ENCODE results near the gene LBP.
"Not testable (repeated sequence)": the region's sequence is repeated elsewhere in the genome, so short reads cannot be mapped to it uniquely, and the experiment has no call there.

The LBP gene

GRCh38 chr20:38321959-38322598 lies 24.2 kb upstream of the LBP start:
- no peak for DNase-seq

- DNase-seq, result no peak
Measured at GRCh38 chr20:38324159-38324558, 22.1 kb upstream of the LBP start.

- no peak for DNase-seq
Measured at GRCh38 chr20:38325167-38325566, 21.1 kb upstream of the LBP start.

DNA sequence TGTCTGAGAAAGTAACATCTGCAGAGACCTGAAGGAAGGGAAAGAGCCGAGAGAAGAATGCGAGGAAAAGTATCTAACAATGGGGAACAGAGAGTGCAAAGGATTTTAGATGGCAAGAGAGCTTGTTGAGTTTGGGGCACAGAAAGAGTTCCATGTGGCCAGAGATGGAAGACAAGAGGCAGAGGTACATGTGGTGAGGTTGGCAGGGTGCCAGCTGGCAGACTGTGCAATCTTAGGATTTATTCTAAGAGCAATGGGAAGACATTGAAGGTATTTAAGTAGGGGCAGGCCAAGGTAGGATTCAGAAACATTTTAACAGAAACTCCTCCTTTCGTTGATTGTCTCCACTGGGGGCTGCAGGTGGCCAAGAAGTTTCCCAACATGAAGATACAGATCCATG lies 20.4 kb upstream of the LBP start:
- DNase-seq, result no peak

DNA sequence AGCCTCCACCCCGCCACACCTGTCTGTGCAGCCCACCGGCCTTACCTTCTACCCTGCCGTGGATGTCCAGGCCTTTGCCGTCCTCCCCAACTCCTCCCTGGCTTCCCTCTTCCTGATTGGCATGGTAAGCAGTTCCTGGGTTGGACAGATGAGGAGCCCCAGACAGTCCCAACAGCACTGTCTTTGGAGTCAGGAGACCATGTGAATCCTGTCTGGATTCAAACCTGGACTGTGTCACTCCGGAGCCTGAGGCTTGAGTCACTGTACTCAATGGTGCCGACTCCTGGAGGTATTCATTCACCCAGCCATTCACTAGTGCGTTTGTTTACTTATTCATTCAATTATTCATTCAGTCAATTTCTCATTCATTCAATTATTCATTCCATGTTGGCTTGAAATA lies 20.0 kb upstream of the LBP start:
- DNase-seq, result no peak

- no peak for DNase-seq
Measured at GRCh38 chr20:38330638-38331037, 15.6 kb upstream of the LBP start.

GRCh38 chr20:38331245-38331644 lies 15.0 kb upstream of the LBP start:
- no peak for DNase-seq

DNA sequence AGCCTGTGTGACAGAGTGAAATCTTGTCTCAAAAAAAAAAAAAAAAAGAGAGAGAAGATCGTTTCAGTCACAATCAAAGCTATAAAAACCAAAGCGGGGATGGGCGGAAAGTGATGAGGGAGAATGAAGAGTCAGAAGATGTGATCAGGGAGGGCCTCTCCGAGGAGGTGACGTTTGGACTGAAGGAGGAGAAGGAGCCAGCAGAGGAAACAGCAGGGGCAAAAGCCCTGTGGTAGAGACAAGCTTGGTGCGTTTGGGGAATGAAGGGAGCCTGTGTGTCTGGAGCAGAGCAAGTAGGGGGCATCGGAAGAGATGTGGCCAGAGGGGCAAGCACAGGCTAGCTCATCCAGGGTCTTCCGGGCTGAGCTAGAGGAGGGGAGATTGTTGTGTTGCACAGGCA lies 14.5 kb upstream of the LBP start:
- DNase-seq, result no peak

- DNase-seq, result no peak
Measured at GRCh38 chr20:38334016-38334415, 12.3 kb upstream of the LBP start.

- no peak for DNase-seq
Measured at GRCh38 chr20:38336726-38337125, 9.6 kb upstream of the LBP start.

DNA sequence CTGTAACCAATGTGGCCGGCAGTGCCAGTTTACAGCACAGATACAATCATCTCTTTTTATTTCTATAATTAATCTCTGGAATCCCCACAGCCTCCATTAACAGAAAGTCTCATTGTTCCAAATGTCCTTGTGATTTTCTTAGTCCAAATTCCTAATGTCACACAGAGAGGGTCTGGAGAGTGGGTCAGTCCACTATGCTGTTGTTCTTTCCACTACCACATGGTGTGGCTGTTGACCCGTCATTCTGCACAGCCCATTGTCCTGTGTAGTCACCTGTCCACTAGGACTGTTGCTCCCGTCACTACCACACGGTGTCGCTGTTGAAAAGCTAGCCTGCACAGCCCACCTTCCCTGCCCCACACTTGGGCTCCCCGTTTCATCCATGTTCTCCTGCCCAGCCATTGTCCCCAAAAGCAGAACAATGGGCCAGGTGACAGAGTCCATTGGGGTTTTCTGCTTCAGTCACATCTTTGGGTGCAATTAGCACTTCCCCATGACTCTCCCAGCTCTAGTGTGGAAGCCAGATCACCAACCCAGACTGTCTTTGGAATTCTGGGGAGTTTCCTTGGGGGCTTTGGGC lies 8.6 kb upstream of the LBP start:
- no peak for DNase-seq

GRCh38 chr20:38338849-38339520 lies 7.3 kb upstream of the LBP start:
- DNase-seq, result no peak

DNA sequence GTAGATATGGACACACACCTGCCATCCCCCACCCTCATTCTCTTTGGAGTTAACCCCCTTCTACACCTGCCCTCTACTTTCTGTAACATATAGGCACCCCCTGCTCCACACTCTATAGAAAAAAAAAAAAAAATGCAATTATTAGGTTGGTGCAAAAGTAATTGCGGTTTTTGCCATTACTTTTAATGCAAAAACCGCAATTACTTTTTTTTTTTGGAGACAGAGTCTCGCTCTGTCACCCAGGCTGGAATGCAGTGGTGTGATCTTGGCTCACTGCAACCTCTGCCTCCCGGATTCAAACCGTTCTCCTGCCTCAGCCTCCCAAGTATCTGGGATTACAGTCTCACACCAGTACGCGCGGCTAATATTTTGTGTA lies 6.8 kb upstream of the LBP start:
- not testable (repeated sequence) for DNase-seq

GRCh38 chr20:38339997-38340396 lies 6.3 kb upstream of the LBP start:
- DNase-seq, result no peak

- DNase-seq, result no peak
Measured at GRCh38 chr20:38340693-38341092, 5.6 kb upstream of the LBP start.

DNA sequence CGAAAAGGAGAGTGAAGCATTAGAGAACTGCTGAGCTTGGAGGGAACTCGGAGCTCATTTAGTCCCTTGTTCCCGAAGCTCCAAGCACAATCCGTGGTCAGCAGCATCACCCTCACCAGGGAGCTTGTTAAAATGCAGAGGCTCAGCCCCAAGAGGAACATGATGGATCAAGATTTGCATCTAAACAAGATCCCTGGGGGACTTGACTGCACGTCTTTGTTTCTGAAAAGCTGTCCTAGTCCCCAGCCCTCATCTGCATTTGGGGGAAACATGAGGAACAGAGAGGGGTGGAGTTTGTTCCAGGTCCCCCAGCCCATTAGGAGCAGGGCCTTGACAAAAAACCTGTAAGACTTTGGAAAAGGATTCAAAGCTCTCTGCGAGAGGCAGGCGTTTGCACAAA lies 4.1 kb upstream of the LBP start:
- no peak for DNase-seq

- DNase-seq, result no peak
Measured at GRCh38 chr20:38342713-38343310, 3.5 kb upstream of the LBP start.

DNA sequence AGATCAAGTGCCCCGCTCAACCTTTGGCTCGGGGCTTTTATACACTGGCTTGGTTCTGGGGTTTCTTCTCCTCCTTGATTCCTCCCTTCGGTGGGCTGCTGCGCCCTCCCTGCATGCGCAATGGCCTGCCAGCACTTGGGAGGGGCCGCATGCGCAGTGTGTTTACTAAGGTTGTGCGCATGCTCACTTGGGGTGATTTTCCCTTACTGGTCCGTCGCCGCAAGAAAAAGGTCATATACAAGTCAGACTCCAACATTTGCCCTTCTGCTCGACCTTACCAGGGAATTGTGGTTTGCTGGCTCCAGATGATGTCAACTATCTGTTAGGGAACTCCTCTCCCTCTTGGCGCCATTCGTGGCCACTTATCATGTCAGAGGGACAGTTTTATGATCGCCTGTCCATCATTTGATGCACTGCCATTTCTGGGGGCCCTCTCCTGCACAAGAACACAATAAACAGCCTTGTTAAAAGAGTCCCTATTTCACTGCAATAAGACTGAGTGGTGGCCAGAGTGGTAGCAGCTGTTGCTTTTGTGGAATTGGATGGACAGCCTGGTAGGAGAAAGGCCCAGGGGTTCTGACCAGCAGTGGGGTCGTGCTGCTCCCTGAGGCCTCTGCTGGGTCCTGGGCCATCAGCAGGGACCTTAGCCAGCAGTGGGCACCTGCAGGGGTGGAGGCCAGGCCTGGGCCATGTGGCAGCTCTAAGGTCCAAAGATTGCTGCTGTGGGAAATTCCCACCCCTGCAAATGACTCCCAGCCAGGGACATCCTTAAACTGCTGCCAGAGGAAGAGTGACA lies 2.8 kb upstream of the LBP start:
- DNase-seq, result no peak

- no peak for DNase-seq
Measured at GRCh38 chr20:38344107-38344701, 2.1 kb upstream of the LBP start.

GRCh38 chr20:38345643-38346042 lies 639 bp upstream of the LBP start:
- no peak for DNase-seq

DNA sequence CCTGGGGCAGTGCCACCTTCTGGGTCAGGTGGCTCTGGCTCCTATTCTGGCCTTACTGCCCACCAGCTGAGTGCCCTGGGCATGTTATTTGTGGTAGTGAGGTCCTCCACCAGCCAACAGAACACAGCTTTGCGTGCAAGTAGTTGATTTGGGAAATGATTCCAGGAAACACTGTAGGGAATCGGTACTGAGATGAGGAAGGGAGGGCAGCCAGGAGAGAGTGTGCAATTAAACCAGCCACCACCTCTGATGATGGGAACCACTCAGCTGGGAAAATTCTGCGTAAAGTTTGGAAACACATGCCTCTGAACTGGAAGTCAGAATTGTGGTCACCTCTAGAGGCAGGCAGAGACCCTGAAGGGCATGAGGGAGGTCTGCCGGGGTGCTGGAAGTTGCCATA lies 459 bp downstream of the LBP start:
- no peak for DNase-seq

GRCh38 chr20:38349856-38350255 lies 3.6 kb downstream of the LBP start:
- no peak for DNase-seq

Data from activated effector memory CD4-positive, alpha-beta T cell treated with Interleukin-2 at 50 U/mL for 16 hours (primary cell).